ENCODE results near the gene UMOD. TPM values are rescaled to one million over a fixed set of nuclear protein-coding genes. Genes with fewer than 3 reads are reported as not detected.

The UMOD gene
- total RNA-seq, 2 experiments from 2014 or later = not detected

DNA sequence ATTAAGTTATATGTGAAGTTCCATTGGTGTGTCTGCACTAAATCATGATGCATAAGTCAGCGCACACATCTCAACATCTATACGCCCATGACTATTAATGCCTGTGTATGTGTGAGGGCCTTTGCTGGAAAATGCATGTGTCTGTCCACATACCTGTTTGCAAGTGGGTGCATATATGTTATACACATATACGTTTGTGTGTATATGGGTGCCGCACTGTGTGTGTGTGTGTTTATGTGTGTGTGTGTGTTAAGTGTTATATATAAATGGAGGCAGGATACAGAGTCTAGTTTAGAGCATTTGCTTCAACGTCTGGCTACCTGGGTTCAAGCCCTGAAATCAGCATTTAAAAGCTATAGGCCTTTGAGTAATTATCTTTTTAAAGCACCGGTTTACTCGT lies 44.7 kb downstream of the UMOD start:
- intact Hi-C loops (cut with micrococcal nuclease) = no loop called here
- peaks cover 8% of the 10 kb centered on the region for H3K27me3 Mint-ChIP-seq (ENCODE audit: low read depth)
- CTCF ChIA-PET = interaction anchor here (2.8 kb wide), 1 partner anchor 400 kb away, joined by 9 read pairs; no protein-coding TSS in a partner anchor

DNA sequence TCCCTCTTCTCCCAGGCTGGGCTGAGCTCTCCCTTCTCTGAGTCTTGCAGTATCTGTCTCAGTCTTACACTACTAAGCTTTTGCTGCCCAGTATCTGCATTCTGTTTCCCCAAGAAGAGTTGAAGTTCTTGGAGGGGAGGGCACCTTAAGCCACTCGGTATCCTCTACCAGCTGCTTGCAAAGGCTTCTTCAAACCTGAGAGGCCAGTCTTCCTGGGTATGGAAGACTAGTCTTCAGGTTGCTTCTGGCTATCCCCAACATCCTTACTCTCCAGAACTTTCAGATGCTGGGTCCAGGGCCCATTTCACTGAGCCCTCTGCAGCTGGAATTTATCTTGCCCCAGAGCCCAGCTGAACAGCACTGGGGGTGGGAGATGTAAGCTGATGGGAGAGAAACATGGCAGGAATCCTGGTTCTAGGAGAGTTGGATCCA lies 45.3 kb downstream of the UMOD start:
- intact Hi-C loops (cut with micrococcal nuclease) = no loop called here
- Mint-ChIP-seq H3K4me1 (ENCODE audit: low read depth) (no peaks in the 10 kb centered on the region), H3K4me3 (no peak overlapping the region), H3K27ac (no peak overlapping the region), H3K27me3 (ENCODE audit: low read depth) (peaks cover 8% of the 10 kb centered on the region), H3K9me3 (no peaks in the 10 kb centered on the region), H3K36me3 (ENCODE audit: low read depth) (no peaks in the 10 kb centered on the region)
- CTCF ChIA-PET = no interaction called here
- DNase-seq = no peak

More for the DNA sequence above, 44.7 kb downstream of the UMOD start:
- no peaks in the 10 kb centered on the region for H3K4me1 Mint-ChIP-seq (ENCODE audit: low read depth)
- H3K9me3 Mint-ChIP-seq = no peaks in the 10 kb centered on the region
- H3K36me3 Mint-ChIP-seq (ENCODE audit: low read depth) = no peaks in the 10 kb centered on the region
- no peak overlapping the region for H3K4me3 Mint-ChIP-seq
- H3K27ac Mint-ChIP-seq = no peak overlapping the region
- no peak for DNase-seq

DNA sequence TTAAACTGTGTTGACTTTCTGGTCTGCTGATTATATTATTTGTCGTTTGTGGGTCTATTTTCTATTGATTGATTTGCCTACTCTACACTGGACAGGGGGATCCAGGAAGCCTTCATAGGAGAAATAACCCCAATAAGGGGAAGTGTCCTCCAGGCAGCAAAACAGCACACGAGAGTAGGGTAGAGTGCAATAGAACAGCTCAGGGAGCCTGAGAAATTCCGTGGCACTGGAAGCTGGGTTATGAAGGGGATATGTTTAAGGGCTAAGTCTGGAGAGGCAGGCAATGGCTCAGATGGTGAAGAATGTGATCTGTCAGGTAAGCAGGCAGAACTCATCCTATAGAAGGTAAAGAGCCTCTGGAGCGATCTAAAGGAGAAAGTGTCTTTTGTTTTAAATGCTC lies 46.1 kb downstream of the UMOD start:
- CTCF ChIA-PET = no interaction called here
- Mint-ChIP-seq H3K9me3 (no peaks in the 10 kb centered on the region), H3K4me1 (ENCODE audit: low read depth) (no peaks in the 10 kb centered on the region), H3K4me3 (no peak overlapping the region), H3K27ac (no peak overlapping the region), H3K36me3 (ENCODE audit: low read depth) (no peaks in the 10 kb centered on the region), H3K27me3 (ENCODE audit: low read depth) (peaks cover 4% of the 10 kb centered on the region)
- no peak for DNase-seq
- intact Hi-C loops (cut with micrococcal nuclease) = no loop called here

DNA sequence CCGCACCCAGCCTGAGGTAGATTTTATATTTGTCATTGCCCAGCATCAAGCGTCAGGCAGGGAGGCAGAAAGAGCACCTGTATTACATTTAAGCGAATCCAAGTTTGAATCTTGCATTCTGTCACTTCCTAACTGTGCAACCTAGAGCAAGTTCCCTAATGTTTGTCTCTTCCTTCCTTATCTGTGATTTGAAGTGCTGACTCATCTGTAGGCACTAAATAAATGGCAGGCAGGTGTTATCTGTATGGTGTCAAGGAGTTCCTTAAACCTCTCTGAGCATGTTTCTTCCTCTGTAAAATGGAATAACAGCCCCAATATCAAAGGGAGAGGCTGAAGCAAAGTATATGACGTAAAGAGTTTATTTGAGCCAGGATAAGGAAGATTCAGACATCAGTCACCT lies 49.5 kb downstream of the UMOD start:
- Mint-ChIP-seq H3K4me1 (ENCODE audit: low read depth) (no peaks in the 10 kb centered on the region), H3K4me3 (no peak overlapping the region), H3K27ac (no peak overlapping the region), H3K9me3 (no peaks in the 10 kb centered on the region), H3K36me3 (ENCODE audit: low read depth) (no peaks in the 10 kb centered on the region), H3K27me3 (ENCODE audit: low read depth) (peaks cover 10% of the 10 kb centered on the region)
- no peak for DNase-seq
- intact Hi-C loops (cut with micrococcal nuclease) = loop anchor here (5.0 kb wide), 1 partner anchor 79 kb away; no protein-coding TSS in a partner anchor
- CTCF ChIA-PET = interaction anchor here (4.8 kb wide), 1 partner anchor 395 kb away, joined by 46 read pairs; no protein-coding TSS in a partner anchor

DNA sequence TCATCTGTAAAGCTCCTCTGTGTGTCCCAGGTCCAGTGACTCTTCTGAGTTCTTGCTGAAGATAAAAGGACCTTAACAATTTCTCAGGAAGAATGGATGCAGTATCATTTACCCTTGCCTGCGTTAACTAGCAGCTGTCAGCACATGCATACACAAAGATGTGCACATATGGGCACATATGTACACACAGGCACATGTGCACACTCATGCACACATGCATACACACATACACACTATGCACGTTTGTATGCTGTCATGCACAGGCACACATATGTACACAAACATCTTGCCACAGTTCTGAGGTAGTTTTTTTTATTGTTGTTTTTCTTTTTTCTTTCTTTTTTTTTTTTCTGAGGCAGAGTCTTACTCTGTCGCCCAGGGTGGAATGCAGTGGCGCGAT lies 50.1 kb downstream of the UMOD start:
- H3K36me3 Mint-ChIP-seq (ENCODE audit: low read depth) = no peaks in the 10 kb centered on the region
- intact Hi-C loops (cut with micrococcal nuclease) = loop anchor here (5.0 kb wide), 1 partner anchor 80 kb away; no protein-coding TSS in a partner anchor
- H3K9me3 Mint-ChIP-seq = no peaks in the 10 kb centered on the region
- H3K4me1 Mint-ChIP-seq (ENCODE audit: low read depth) = no peaks in the 10 kb centered on the region
- CTCF ChIA-PET = interaction anchor here (4.8 kb wide), 1 partner anchor 394 kb away, joined by 46 read pairs; no protein-coding TSS in a partner anchor
- H3K27me3 Mint-ChIP-seq (ENCODE audit: low read depth) = peaks cover 12% of the 10 kb centered on the region
- DNase-seq = no peak
- no peak overlapping the region for H3K27ac Mint-ChIP-seq
- no peak overlapping the region for H3K4me3 Mint-ChIP-seq

DNA sequence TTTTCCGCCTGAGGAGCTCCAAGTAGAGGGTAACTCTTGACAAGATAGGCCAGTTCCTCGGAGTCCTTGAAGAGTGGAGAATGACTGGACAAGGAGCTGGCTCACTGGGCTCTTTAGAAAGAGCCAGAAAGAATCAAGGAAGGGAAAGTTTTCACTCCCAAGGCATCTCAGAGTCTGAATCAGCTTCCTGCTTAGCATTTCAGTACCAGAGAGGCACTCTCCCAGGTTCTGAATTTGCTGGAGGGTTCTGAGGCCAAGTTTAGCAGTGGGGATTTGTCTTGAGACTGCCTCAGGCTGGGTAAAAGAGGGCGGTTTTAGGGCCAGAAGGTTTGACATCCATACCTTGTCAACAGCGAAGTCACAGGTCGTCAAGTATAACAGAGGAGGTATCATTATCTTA lies 50.7 kb downstream of the UMOD start:
- no peaks in the 10 kb centered on the region for H3K9me3 Mint-ChIP-seq
- no peak for DNase-seq
- no peaks in the 10 kb centered on the region for H3K36me3 Mint-ChIP-seq (ENCODE audit: low read depth)
- H3K4me1 Mint-ChIP-seq (ENCODE audit: low read depth) = no peaks in the 10 kb centered on the region
- no peak overlapping the region for H3K27ac Mint-ChIP-seq
- no peak overlapping the region for H3K4me3 Mint-ChIP-seq
- CTCF ChIA-PET = interaction anchor here (0.9 to 4.8 kb wide), 2 partner anchors 84 to 394 kb away, joined by 3 to 46 read pairs; no protein-coding TSS in a partner anchor
- intact Hi-C loops (cut with micrococcal nuclease) = loop anchor here (2.0 to 5.0 kb wide), 2 partner anchors 80 to 403 kb away; no protein-coding TSS in a partner anchor
- peaks cover 12% of the 10 kb centered on the region for H3K27me3 Mint-ChIP-seq (ENCODE audit: low read depth)

DNA sequence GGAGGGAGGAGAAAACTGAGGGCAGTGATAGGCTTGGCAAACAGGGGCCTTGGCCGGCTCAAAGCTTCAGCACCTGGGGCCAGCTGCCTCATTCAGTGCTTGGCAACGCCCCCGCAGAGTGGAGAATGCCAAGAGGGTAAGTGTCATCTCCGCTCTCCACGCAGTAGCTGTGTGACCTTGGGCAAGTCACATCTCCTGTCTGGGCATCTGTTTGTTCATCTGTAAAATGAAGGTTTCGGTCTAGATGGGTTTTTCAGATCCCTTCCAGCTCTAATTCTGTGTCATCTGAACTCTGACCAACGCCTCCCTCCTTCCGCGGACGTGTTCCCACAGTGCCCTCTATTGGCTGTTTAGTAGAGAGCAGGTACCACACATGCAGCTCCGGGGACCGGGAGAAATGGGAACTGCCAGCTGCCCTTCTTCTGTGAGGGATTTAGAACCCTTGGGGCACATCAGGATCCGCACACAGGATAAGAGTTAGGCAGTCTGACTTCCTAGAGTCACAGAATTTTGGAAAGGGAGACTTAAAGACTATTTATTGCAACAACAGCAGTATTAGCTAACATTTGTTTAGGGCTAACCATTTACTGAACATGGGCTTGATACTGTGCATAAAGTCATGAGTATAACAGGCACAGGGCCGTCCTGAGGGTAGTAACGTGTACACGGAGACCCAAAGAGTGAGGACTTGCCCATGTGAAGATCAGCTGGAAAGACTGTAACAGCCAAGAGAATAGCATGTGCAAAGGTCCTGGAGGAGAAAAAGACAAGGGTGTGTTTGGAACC lies 52.0 kb downstream of the UMOD start:
- no peak overlapping the region for H3K4me3 Mint-ChIP-seq
- intact Hi-C loops (cut with micrococcal nuclease) = loop anchor here (1.0 to 5.0 kb wide), 3 partner anchors 82 to 402 kb away; no protein-coding TSS in a partner anchor
- no peaks in the 10 kb centered on the region for H3K9me3 Mint-ChIP-seq
- no peak overlapping the region for H3K27ac Mint-ChIP-seq
- H3K4me1 Mint-ChIP-seq (ENCODE audit: low read depth) = no peaks in the 10 kb centered on the region
- H3K27me3 Mint-ChIP-seq (ENCODE audit: low read depth) = peaks cover 12% of the 10 kb centered on the region
- no peaks in the 10 kb centered on the region for H3K36me3 Mint-ChIP-seq (ENCODE audit: low read depth)
- CTCF ChIA-PET = interaction anchor here (0.7 to 4.8 kb wide), 16 partner anchors 9 to 401 kb away, joined by 3 to 46 read pairs (median 4); no protein-coding TSS in a partner anchor
- peak; percentile 53 for DNase-seq

DNA sequence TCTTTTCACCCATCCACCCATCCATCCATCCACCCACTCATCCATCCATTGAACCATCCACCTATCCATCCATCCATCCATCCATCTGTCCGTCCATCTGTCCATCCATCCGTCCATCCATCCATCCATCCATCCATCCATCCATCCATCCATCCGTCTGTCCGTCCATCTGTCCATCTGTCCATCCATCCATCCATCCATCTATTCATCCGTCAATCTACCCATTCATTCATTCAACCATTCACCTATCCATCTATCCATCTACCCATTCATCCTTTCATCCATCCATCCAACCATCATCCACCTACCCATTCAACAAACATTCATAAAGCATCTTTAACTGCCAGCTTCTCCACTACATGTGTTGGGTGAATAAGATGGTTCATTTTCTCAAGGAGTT lies 54.1 kb downstream of the UMOD start:
- intact Hi-C loops (cut with micrococcal nuclease) = no loop called here
- no peak overlapping the region for H3K27ac Mint-ChIP-seq

DNA sequence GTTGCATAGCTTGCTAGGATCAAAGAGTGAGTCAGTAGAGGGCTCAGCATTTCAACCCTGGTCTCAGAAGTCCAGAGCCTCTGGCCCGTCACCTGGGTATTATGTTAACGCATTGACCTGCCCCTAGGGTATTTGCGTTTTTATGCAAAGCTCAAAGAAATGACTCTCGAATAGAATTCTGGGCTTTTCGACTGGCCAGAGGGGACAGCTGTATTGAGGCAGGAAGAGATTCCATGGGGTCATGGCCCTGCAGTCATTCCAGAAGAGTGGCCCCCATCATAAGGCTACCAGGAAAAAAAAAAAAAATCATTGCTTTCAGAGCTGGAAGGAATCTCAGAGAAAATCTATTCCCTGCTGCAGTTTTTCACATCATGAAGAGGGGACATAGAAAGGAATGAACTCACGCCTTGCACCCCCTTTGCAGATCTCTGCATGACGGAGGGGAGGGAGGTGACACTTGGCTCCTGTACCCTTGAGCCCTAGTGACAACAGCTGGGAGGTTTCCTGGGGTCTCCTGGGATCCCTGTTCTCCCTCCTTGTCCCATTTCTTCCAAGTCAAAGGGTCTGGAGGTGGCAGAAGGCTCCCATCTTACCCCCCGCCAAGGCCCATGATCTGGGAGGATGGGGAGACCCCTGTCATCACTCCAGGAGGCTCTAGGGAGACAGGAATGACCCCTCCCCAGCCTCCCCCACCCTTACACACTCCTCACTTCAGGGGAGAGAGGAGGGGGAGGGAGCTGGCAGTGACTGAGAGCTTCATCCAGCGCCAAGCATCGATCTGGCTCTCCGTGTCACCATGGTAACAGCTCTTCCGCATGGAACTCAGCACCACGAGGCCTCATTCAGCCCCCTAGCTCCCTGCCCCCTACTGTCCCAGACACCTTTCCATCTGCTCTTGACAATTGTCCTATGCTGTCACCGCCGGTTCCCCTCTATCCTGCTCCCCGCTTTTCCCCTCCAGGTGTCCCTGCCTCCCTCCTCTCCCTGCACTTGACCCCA lies 61.0 kb downstream of the UMOD start:
- DNase-seq = no peak
- CTCF ChIA-PET = interaction anchor here (2.6 kb wide), 1 partner anchor 9 kb away, joined by 12 read pairs; no protein-coding TSS in a partner anchor
- intact Hi-C loops (cut with micrococcal nuclease) = no loop called here
- no peaks in the 10 kb centered on the region for H3K9me3 Mint-ChIP-seq
- no peak overlapping the region for H3K4me3 Mint-ChIP-seq
- no peaks in the 10 kb centered on the region for H3K36me3 Mint-ChIP-seq (ENCODE audit: low read depth)
- H3K4me1 Mint-ChIP-seq (ENCODE audit: low read depth) = no peaks in the 10 kb centered on the region
- no peak overlapping the region for H3K27ac Mint-ChIP-seq
- H3K27me3 Mint-ChIP-seq (ENCODE audit: low read depth) = no peaks in the 10 kb centered on the region

More for the DNA sequence above, 54.1 kb downstream of the UMOD start:
- no peaks in the 10 kb centered on the region for H3K9me3 Mint-ChIP-seq
- peaks cover 12% of the 10 kb centered on the region for H3K27me3 Mint-ChIP-seq (ENCODE audit: low read depth)
- H3K4me3 Mint-ChIP-seq = no peak overlapping the region
- no peaks in the 10 kb centered on the region for H3K36me3 Mint-ChIP-seq (ENCODE audit: low read depth)
- no peak for DNase-seq
- CTCF ChIA-PET = interaction anchor here (0.6 to 4.8 kb wide), 5 partner anchors 85 to 403 kb away, joined by 3 to 46 read pairs (median 7); no protein-coding TSS in a partner anchor
- no peaks in the 10 kb centered on the region for H3K4me1 Mint-ChIP-seq (ENCODE audit: low read depth)

DNA sequence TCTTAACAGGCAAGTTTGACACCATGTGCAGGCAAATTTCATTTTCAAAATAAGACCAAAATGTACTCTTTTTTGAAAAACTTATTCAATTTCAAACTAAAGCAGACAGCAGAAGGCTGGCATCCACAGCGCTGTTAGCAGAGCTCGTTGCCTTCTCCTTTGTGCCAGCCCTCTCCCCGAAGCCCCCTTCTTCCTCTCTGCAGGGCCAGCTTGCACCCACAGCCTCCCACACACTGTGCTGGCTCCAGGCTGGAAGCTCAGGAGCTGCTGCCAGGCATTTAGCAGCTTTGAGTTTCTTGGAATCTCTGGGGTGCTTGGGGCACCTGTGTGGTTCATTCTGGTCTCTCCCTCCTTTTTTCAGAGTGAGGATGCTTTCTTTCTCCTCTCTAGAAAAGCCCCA lies 62.9 kb downstream of the UMOD start:
- no peak overlapping the region for H3K27ac Mint-ChIP-seq
- CTCF ChIA-PET = interaction anchor here (2.6 kb wide), 1 partner anchor 11 kb away, joined by 12 read pairs; no protein-coding TSS in a partner anchor
- no peak for DNase-seq
- no peaks in the 10 kb centered on the region for H3K27me3 Mint-ChIP-seq (ENCODE audit: low read depth)
- no peaks in the 10 kb centered on the region for H3K9me3 Mint-ChIP-seq
- H3K36me3 Mint-ChIP-seq (ENCODE audit: low read depth) = no peaks in the 10 kb centered on the region
- H3K4me1 Mint-ChIP-seq (ENCODE audit: low read depth) = no peaks in the 10 kb centered on the region
- intact Hi-C loops (cut with micrococcal nuclease) = no loop called here
- no peak overlapping the region for H3K4me3 Mint-ChIP-seq

DNA sequence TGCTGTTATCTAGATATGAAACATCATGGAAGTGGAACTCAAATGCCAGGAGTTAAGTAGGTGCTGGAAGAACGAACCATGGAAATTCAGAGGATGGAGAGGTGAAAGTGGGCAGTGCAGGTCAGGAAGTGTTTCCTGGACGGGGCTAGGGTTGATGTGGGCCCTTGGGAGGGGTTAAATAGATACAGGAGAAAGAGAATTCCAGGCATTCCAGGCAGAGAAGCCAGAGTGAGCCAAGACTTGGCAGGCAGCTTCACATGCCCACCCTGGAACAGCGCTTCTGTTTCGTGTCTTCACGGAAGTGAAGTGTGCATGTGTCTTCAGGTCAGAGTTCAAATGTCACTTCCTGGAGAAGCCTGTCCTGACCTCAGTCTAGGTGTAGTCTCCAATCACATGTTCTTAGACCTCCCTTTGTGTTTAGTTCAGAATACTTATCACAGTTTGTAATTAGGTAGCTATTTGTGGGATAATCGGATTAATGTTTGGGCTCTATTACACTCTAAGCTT lies 66.5 kb downstream of the UMOD start:
- Mint-ChIP-seq H3K9me3 (no peaks in the 10 kb centered on the region), H3K4me3 (no peak overlapping the region), H3K36me3 (ENCODE audit: low read depth) (no peaks in the 10 kb centered on the region), H3K27ac (no peak overlapping the region), H3K4me1 (ENCODE audit: low read depth) (no peaks in the 10 kb centered on the region), H3K27me3 (ENCODE audit: low read depth) (no peaks in the 10 kb centered on the region)
- CTCF ChIA-PET = no interaction called here
- no peak for DNase-seq
- intact Hi-C loops (cut with micrococcal nuclease) = no loop called here
